Neural crest cell (in vitro differentiated cells): ENCODE results near the gene REPS2. TPM values are rescaled to one million over a fixed set of nuclear protein-coding genes. Genes with fewer than 3 reads are reported as not detected.
"Not testable (repeated sequence)": the region's sequence is repeated elsewhere in the genome, so short reads cannot be mapped to it uniquely, and the experiment has no call there.

Source experiments
- DNase-seq: peaks from one replicate; pipeline ENCODE4 v3.0.0; 2021; ENCODE audit warnings: low read depth, mixed read lengths, low spot score
- H3K27ac Mint-ChIP-seq: one replicate; pipeline ENCODE4 v1.8.0; 2021; ENCODE audit warnings: mild to moderate bottlenecking, mixed read lengths; ENCODE audit not compliant: unreplicated experiment
- H3K27me3 Mint-ChIP-seq: 2 replicates; pipeline ENCODE4 v1.8.0; 2021; ENCODE audit warnings: low read depth, mild to moderate bottlenecking, mixed read lengths
- H3K36me3 Mint-ChIP-seq: 2 replicates; pipeline ENCODE4 v1.8.0; 2021; ENCODE audit warnings: low read depth, mild to moderate bottlenecking, mixed read lengths
- H3K4me1 Mint-ChIP-seq: 2 replicates; pipeline ENCODE4 v1.8.0; 2021; ENCODE audit warnings: mixed read lengths
- H3K4me3 Mint-ChIP-seq: one replicate; pipeline ENCODE4 v1.8.0; 2021; ENCODE audit warnings: mild to moderate bottlenecking, mixed read lengths
- H3K9me3 Mint-ChIP-seq: 2 replicates; pipeline ENCODE4 v1.8.0; 2021; ENCODE audit warnings: mixed read lengths
- CTCF ChIP-seq: fragments of 200-600 bp; sonication (generic); conservative IDR thresholded peaks from 2 replicates; pipeline ENCODE4 v1.5.0; 2021; ENCODE audit warnings: antibody characterized with exemption, mild to moderate bottlenecking
- total RNA-seq: library from RNA; stranded (reverse); gene quantifications from 2 replicates; pipeline ENCODE4 v1.2.1, GENCODE V29; 2021

The REPS2 gene
- total RNA-seq, 1 donor from 2014 or later, result 0.58 TPM

GRCh38 chrX:16963216-16963615, 16.8 kb downstream of the REPS2 start:
- no peak overlapping the region for H3K4me3 Mint-ChIP-seq
- H3K4me1 Mint-ChIP-seq, result no peaks in the 10 kb centered on the region
- DNase-seq, result no peak
- H3K9me3 Mint-ChIP-seq, result no peaks in the 10 kb centered on the region
- H3K36me3 Mint-ChIP-seq, result no peaks in the 10 kb centered on the region
- TF ChIP-seq CTCF, result no peak
- H3K27ac Mint-ChIP-seq, result no peak overlapping the region
- H3K27me3 Mint-ChIP-seq, result peaks cover 21% of the 10 kb centered on the region

DNA sequence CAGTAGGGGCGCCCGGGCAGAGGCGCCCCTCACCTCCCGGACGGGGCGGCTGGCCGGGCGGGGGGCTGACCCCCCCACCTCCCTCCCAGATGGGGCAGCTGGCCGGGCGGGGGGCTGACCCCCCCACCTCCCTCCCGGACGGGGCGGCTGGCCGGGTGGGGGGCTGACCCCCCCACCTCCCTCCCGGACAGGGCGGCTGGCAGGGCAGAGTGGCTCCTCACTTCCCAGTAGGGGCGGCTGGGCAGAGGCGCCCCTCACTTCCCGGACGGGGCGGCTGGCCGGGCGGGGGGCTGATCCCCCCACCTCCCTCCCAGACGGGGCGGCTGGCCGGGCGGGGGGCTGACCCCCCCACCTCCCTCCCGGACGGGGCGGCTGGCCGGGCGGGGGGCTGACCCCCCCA, 18.5 kb downstream of the REPS2 start:
- not testable (repeated sequence) for H3K4me1 Mint-ChIP-seq, DNase-seq, H3K9me3 Mint-ChIP-seq, H3K36me3 Mint-ChIP-seq, H3K27ac Mint-ChIP-seq, H3K4me3 Mint-ChIP-seq
- H3K27me3 Mint-ChIP-seq, result peaks cover 11% of the 10 kb centered on the region

DNA sequence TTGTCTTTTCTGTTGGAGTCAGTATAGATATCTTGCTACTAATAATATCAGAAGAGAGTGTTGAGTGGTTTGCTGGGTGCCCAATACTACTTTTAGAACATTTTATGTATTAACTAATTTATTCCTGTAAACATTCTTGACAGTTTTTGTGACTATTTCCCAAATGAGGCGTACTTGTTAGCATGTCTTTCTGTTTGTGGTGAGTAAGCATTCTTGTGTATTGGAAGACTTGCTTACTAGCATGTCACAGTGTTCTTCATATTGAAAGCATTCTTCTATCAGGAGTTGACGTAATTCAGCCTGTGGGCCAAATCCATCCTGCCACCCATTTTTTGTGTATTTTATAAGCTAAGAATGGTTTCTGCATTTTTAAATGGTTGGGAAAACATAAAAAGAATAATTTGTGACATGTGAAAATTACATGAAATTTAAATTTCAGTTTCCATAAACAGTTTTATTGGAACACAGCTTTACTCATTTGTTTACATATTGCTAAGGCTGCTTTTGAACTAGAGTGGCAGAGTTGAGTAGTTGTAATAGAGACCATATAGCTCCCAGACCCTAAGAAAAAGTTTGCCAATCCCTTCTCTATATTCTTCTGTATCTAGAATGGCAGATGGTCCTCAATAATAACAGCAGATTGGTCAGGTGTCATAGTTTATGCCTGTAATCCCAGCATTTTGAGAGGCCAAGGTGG, 20.4 kb downstream of the REPS2 start:
- no peak for TF ChIP-seq CTCF
- H3K36me3 Mint-ChIP-seq, result no peaks in the 10 kb centered on the region
- no peaks in the 10 kb centered on the region for H3K9me3 Mint-ChIP-seq
- H3K4me1 Mint-ChIP-seq, result no peaks in the 10 kb centered on the region
- peaks cover 8% of the 10 kb centered on the region for H3K27me3 Mint-ChIP-seq
- no peak overlapping the region for H3K27ac Mint-ChIP-seq
- H3K4me3 Mint-ChIP-seq, result no peak overlapping the region
- no peak for DNase-seq

- H3K9me3 Mint-ChIP-seq, H3K4me3 Mint-ChIP-seq: not testable (repeated sequence)
- peaks cover 18% of the 10 kb centered on the region for H3K27me3 Mint-ChIP-seq
Observed at GRCh38 chrX:16968753-16969152, 22.3 kb downstream of the REPS2 start.

DNA sequence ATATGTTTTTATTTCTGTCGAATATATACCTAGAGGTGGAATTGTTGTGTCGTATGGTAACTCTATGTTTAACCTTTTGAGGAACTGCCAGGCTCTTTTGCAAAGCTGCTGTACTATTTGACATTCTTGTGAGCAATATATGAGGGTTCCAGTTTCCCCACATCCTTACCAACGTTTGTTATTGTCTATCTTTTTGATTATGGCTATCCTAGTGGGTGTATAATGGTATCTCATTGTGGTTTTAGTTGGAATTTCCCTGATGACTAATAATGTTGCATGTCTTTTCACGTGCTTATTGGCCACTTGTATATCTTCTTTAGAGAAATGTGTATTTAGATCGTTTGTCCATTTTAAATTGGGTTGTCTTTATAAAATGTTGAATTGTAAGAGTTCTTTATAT, 24.5 kb downstream of the REPS2 start:
- Mint-ChIP-seq H3K27ac (no peak overlapping the region), H3K27me3 (peaks cover 24% of the 10 kb centered on the region), H3K9me3 (peaks cover 2% of the 10 kb centered on the region), H3K4me3 (no peak overlapping the region), H3K36me3 (no peaks in the 10 kb centered on the region), H3K4me1 (no peaks in the 10 kb centered on the region)
- DNase-seq, result no peak
- TF ChIP-seq CTCF, result no peak

More at GRCh38 chrX:16968753-16969152, 22.3 kb downstream of the REPS2 start:
- not testable (repeated sequence) for H3K36me3 Mint-ChIP-seq, DNase-seq, H3K4me1 Mint-ChIP-seq, H3K27ac Mint-ChIP-seq

DNA sequence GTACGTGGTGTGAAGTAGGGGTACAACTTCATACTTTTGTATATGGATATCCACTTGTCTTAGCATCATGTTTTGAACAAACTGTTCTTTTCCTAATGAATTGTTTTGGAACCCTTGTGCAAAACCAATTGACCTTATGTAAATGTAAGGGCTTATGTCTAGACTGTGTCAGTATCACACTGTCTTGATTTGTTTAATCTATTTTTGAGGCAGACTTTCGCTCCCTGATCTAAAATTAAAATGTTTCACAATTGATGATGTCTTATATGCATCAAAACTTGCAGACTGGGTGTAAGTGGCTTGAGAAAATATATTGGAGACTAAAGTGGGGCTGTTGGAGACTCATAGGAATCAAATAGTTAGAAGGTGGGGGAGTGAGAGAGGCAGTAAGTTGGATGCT, 25.2 kb downstream of the REPS2 start:
- Mint-ChIP-seq H3K9me3 (peaks cover 2% of the 10 kb centered on the region), H3K4me1 (no peaks in the 10 kb centered on the region), H3K27me3 (peaks cover 24% of the 10 kb centered on the region), H3K27ac (no peak overlapping the region), H3K4me3 (no peak overlapping the region), H3K36me3 (no peaks in the 10 kb centered on the region)
- no peak for DNase-seq
- TF ChIP-seq CTCF, result no peak
